NCI-H2029 (cell line): ENCODE results near the gene TSPAN9.

Source experiments
- DNase-seq: peaks from one replicate; lab custom pipeline; 2025; lab: John Stamatoyannopoulos, UW

The TSPAN9 gene

DNA sequence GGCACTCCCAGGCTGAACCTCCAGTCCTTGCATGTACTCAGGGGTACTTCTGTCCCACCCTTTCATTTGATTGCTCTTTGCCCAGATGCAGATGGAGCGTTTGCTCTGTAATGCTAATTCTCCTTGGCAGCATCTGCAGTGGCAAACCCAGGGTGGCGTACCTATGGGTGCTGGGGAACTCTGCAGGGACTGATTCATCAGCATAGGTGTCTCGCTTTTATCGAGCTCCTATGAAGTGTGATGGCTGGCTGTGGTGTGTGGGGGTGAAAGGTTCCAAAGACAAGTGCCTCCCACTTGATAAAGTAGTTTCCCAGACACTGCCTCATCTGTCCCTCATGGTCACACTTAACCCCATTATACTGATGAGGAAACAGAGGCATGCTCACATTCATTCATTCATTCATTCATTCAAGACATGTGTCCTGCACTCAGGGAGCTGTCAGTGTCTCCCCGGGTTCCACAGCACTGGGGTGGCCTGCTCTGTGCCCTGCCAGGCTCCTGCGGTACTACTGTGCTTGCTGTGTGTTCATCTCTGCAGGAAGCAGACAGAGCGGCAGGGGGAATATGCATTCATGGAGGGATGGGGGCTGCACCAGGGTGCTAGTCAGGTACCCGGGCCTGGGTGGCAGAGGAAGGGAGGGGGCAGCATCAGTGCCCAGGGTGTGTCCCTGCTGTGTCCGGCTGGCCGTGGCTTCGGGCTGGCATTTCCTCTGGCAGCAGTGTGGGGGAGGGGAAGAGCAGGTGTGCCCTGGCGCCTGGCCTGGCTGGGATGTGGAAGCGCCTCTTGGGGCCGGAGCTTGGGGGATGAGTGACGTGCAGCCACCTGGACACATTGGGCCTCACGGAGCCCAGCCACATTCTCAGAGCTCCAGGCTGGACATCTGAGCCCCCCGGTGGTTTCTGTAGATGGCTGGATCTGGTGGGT lies 110.9 kb downstream of the TSPAN9 start:
- DNase-seq, result peak; percentile 45

DNA sequence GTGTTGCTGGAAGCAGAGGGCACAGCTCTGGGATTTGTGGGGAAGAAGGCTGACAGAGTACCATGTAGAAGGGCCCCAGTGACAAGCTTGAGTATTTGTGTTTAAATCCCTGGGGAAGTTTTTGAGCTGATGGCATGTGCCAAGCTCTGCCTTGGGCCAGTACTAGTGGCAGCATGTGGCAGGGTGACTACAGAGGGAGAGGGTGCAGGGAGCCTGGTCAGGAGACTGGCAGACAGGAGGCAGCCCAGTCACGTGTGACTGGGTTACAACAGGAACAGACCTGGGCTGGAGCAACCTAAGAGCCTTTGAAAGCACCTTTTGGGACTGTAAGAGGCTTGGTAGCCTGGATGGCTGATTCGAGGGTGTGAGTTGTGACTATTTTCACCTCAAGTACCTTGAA lies 112.1 kb downstream of the TSPAN9 start:
- DNase-seq, result no peak

- no peak for DNase-seq
These were observed 112.9 kb downstream of the TSPAN9 start for GRCh38 chr12:3190101-3190500.

- no peak for DNase-seq
These were observed 114.3 kb downstream of the TSPAN9 start for GRCh38 chr12:3191450-3191849.

DNA sequence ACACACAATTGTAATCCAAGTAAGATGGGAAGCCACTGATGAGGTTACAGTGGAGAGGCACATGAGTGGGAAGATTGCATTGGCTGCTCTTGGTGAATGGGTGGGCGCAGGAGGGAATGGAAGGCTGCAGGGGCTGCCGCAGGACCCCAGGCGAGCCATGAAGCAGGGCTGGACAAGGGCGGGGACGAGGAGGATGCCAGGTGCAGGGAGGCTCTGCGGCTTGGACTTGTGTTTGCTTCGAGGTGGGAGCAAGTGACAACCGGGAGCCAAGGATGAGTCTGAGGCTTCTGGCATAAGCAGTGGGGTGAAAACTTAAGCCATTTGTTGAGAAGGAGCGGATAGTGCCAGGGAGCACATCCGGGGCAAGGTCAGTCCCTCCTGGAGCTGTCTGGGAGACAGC lies 115.0 kb downstream of the TSPAN9 start:
- DNase-seq, result no peak

DNA sequence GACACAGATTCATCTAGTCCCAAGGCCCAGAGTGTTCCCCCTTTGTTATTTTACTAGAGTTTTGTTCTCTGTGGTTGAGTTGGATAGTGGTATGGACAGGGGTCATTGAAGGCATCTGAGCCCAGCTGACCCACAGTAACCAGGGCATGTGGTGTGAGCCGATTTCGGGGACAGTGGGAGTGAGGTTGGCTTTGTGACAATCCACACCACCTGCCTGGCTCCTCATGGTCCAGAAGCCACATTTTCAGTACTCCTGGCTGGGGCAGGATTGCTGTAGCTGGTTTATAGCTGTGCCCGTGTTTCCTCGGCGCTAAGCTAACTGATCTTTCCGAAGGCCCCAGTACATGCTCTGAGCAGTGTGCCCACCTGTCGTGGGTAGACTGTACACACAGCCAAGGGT lies 116.0 kb downstream of the TSPAN9 start:
- DNase-seq, result no peak

DNA sequence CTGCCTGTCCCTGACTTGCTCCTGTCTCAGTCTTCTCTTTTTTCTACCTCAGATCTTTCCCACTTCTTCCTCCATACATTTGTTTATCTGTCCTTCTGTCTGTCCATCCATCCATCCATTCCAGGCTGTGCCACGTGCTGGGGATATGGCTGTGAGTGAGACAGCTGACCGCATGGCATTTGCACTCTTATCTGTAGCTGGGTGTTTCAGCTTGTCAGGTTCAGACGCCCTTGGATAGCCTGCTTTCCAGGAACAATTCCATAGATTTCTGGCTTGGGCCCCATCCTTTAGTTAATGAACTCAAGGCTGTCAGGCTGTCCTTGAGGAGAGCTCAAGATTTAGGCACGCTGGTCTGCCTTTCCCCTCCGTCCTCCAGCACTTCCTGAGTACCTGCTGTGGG lies 116.6 kb downstream of the TSPAN9 start:
- no peak for DNase-seq

DNA sequence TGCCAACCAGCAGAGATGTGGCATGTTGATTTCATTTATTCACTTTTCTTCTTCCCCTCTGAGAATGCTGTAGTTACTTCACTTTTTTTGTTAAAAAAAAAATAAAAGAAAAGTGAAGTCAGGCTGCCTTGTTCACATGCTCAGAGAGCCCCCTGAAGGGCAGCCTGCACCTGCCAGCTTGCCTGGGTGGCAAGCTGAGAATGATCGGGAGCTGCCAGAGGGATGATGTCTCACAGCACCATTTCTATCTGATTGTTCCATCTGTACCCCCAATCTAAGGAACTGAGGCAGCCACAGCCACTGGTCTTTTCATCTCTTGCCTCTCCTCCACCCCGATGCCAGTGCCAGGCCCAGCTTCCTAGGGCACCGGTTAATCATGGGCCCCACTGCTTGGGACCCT lies 118.2 kb downstream of the TSPAN9 start:
- no peak for DNase-seq

GRCh38 chr12:3195859-3196483 lies 118.8 kb downstream of the TSPAN9 start:
- no peak for DNase-seq

DNA sequence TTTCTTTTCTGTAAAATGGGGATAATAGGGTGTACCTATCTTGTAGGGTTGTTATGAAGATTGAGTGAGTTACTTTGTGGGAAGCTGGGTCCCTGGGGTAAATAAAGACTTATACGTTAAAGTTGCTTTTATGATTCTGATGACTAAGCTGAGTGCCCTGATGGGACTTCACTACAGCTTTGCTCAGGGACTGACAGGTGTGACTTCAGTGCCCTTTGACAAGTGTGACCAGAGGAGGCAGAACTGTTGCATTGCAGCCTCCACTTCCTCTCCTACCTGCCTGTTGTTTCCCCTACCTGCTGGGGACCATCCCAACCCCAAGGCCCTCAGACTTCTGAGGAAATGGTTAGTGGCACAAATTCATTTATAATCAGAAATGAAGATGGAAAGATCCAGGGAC lies 119.3 kb downstream of the TSPAN9 start:
- DNase-seq, result no peak

- DNase-seq, result no peak
These were observed 120.1 kb downstream of the TSPAN9 start for GRCh38 chr12:3197131-3197818.

DNA sequence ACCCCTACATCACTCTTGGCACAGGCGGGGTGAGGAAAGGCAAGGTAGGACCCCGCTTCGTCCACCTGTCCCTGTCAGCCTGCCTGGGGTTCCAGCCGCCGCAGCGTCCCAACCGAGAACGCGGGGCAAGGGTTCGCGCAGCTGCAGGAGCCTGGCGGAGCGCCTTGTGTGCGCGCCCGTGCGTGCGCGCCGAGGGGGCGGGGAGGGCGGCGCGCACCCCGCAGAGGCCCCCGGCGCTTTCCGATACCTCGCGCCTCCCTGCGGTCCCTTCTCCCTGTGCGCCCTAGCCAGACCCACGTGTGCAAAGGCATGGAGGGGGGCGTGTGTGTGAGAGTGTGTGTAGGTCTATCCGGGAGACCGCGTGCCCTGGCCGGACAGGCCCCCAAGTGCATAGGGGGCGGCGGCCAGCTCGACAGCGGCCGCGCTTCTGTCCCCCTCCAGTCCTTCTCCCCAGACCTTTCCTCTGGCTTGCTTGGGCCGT lies 122.4 kb downstream of the TSPAN9 start:
- no peak for DNase-seq

- peak; percentile 45 for DNase-seq
These were observed 122.9 kb downstream of the TSPAN9 start for GRCh38 chr12:3200032-3200617.

DNA sequence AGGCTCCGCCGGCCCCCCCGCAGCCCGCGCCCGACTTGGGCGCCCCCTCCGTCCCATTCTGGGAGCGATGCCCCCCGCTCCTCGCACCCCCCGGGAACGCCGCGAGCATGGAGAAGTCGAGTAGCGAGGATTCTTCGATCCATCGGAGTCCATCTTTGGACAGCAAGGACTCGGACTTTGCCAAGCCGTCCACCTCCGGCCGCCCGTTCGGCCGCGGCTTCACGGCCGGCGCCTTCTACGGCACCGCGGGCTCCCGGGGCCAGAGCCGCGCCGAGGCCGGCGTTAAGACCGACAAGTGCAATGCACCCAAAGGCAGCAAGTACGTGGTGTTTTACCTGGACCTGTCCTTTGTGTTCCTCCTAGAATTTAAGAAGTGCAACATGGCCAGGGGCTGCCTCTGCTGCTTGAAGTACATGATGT lies 123.6 kb downstream of the TSPAN9 start:
- DNase-seq, result no peak

DNA sequence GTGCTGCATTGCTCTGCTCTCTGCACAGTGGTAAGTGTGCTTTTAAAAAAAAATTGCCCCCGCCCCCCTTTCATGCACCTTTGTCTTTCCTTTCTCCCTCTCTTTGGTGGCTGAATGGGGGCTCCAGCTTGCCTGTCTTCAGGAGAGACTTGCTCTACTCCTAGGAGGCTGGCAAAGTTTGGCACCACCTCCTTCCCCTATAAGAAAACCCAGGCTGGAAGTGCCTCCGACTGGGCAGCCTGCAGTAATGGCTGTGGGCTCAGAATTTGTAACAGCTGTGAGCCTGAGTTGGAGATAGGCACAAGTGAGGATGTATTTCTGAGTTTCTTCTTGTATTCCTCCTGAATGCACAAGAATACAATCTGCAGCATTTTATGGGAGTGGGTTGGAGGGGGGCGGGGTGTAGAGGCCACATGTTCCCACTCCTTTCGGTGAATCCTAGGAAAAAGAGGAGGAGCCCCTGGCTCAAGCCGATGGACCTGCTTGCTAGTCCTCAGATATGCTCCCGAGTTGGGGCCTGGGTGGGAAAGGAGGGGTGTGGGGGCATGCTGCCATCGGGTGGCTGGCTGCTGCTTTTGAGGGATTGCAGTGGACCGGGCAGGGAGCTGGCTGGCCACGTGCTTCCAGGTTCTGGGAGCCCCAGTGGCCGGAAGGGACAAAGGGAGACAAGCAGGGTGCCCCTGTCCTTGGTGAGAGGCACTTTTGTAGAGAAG lies 124.3 kb downstream of the TSPAN9 start:
- no peak for DNase-seq

- no peak for DNase-seq
These were observed 124.9 kb downstream of the TSPAN9 start for GRCh38 chr12:3202096-3202495.

GRCh38 chr12:3202734-3203446 lies 125.7 kb downstream of the TSPAN9 start:
- DNase-seq, result peak; percentile 29

GRCh38 chr12:3203713-3204112 lies 126.5 kb downstream of the TSPAN9 start:
- DNase-seq, result no peak

GRCh38 chr12:3204143-3204542 lies 127.0 kb downstream of the TSPAN9 start:
- peak; percentile 58 for DNase-seq

- DNase-seq, result no peak
These were observed 127.8 kb downstream of the TSPAN9 start for GRCh38 chr12:3204730-3205531.
